HG03432 (cell line): ENCODE data around the gene PAK3.

Experiments
- ATAC-seq: cut with Tn5 transposase; IDR thresholded peaks from one replicate; pipeline ENCODE4 v1.9.1; 2021; ENCODE audit warnings: mild to moderate bottlenecking, moderate library complexity; ENCODE audit not compliant: unreplicated experiment

PAK3 gene

GRCh38 chrX:111259559-111259958, 163.6 kb downstream of the PAK3 start:
- ATAC-seq, result no peak

GRCh38 chrX:111260451-111260850, 164.5 kb downstream of the PAK3 start:
- ATAC-seq, result no peak

- ATAC-seq, result no peak
Measured at GRCh38 chrX:111262086-111262485, 166.1 kb downstream of the PAK3 start.

- ATAC-seq, result no peak
Measured at GRCh38 chrX:111264385-111264784, 168.4 kb downstream of the PAK3 start.

- no peak for ATAC-seq
Measured at GRCh38 chrX:111265486-111265885, 169.5 kb downstream of the PAK3 start.

GRCh38 chrX:111268506-111268905, 172.5 kb downstream of the PAK3 start:
- ATAC-seq, result no peak

- ATAC-seq, result no peak
Measured at GRCh38 chrX:111270339-111270738, 174.3 kb downstream of the PAK3 start, which contains the start of gene CAPN6. CAPN6 (minus strand) TSS chrX:111270483; CDS start chrX:111263936, 6,547 bp downstream.
